ENCODE results near the gene PRDM4. TPM values are rescaled to one million over a fixed set of nuclear protein-coding genes. Genes with fewer than 3 reads are reported as not detected.

Gene PRDM4
- total RNA-seq, 1 experiment from 2014 or later = 25.2 TPM

- Mint-ChIP-seq H3K27ac (ENCODE audit: unreplicated experiment) (no peak overlapping the region), H3K27me3 (ENCODE audit: unreplicated experiment) (peaks cover 66% of the 10 kb centered on the region), H3K9me3 (ENCODE audit: low read depth, unreplicated experiment) (no peaks in the 10 kb centered on the region), H3K4me1 (ENCODE audit: low read depth, unreplicated experiment) (no peaks in the 10 kb centered on the region), H3K36me3 (ENCODE audit: insufficient read depth, unreplicated experiment) (no peaks in the 10 kb centered on the region), H3K4me3 (ENCODE audit: low read depth, unreplicated experiment) (no peak overlapping the region)
- intact Hi-C loops (cut with micrococcal nuclease; ENCODE audit: unreplicated experiment) = no loop called here
- CTCF ChIA-PET = no interaction called here
- no TSS peak for BruUV-seq (replicated peaks)
- DNase-seq = no peak
- TF ChIP-seq CTCF (IDR thresholded peaks at IDR 0.05; ENCODE audit: unreplicated experiment) = no peak
These were observed 40.2 kb upstream of the PRDM4 start for GRCh38 chr12:107801150-107801549.

- Mint-ChIP-seq H3K27ac (ENCODE audit: unreplicated experiment) (no peak overlapping the region), H3K4me1 (ENCODE audit: low read depth, unreplicated experiment) (no peaks in the 10 kb centered on the region), H3K9me3 (ENCODE audit: low read depth, unreplicated experiment) (no peaks in the 10 kb centered on the region), H3K27me3 (ENCODE audit: unreplicated experiment) (peaks cover 73% of the 10 kb centered on the region), H3K4me3 (ENCODE audit: low read depth, unreplicated experiment) (no peak overlapping the region), H3K36me3 (ENCODE audit: insufficient read depth, unreplicated experiment) (no peaks in the 10 kb centered on the region)
- no peak for DNase-seq
- intact Hi-C loops (cut with micrococcal nuclease; ENCODE audit: unreplicated experiment) = no loop called here
- CTCF ChIA-PET = no interaction called here
- TF ChIP-seq CTCF (IDR thresholded peaks at IDR 0.05; ENCODE audit: unreplicated experiment) = no peak
- BruUV-seq (replicated peaks) = no TSS peak
These were observed 37.6 kb upstream of the PRDM4 start for GRCh38 chr12:107798580-107798979.

GRCh38 chr12:107794451-107794850 lies 33.5 kb upstream of the PRDM4 start:
- TF ChIP-seq CTCF (IDR thresholded peaks at IDR 0.05; ENCODE audit: unreplicated experiment) = no peak
- no TSS peak for BruUV-seq (replicated peaks)
- no peak for DNase-seq
- H3K4me1 Mint-ChIP-seq (ENCODE audit: low read depth, unreplicated experiment) = no peaks in the 10 kb centered on the region
- no peak overlapping the region for H3K4me3 Mint-ChIP-seq (ENCODE audit: low read depth, unreplicated experiment)
- H3K27ac Mint-ChIP-seq (ENCODE audit: unreplicated experiment) = no peak overlapping the region
- H3K9me3 Mint-ChIP-seq (ENCODE audit: low read depth, unreplicated experiment) = no peaks in the 10 kb centered on the region
- intact Hi-C loops (cut with micrococcal nuclease; ENCODE audit: unreplicated experiment) = no loop called here
- peaks cover 70% of the 10 kb centered on the region for H3K27me3 Mint-ChIP-seq (ENCODE audit: unreplicated experiment)
- CTCF ChIA-PET = no interaction called here
- H3K36me3 Mint-ChIP-seq (ENCODE audit: insufficient read depth, unreplicated experiment) = no peaks in the 10 kb centered on the region

GRCh38 chr12:107791465-107792089 lies 30.6 kb upstream of the PRDM4 start:
- CTCF ChIA-PET = no interaction called here
- Mint-ChIP-seq H3K36me3 (ENCODE audit: insufficient read depth, unreplicated experiment) (no peaks in the 10 kb centered on the region), H3K27ac (ENCODE audit: unreplicated experiment) (no peak overlapping the region), H3K9me3 (ENCODE audit: low read depth, unreplicated experiment) (no peaks in the 10 kb centered on the region), H3K27me3 (ENCODE audit: unreplicated experiment) (peaks cover 54% of the 10 kb centered on the region), H3K4me3 (ENCODE audit: low read depth, unreplicated experiment) (no peak overlapping the region), H3K4me1 (ENCODE audit: low read depth, unreplicated experiment) (no peaks in the 10 kb centered on the region)
- TF ChIP-seq CTCF (IDR thresholded peaks at IDR 0.05; ENCODE audit: unreplicated experiment) = no peak
- BruUV-seq (replicated peaks) = no TSS peak
- no peak for DNase-seq
- intact Hi-C loops (cut with micrococcal nuclease; ENCODE audit: unreplicated experiment) = no loop called here
